PC-3 (cell line): Measurements from ENCODE around the gene SLC46A1.

Source experiments
- EZH2 ChIP-seq: fragments of 300-600 bp; sonication (generic); IDR thresholded peaks from one replicate; pipeline ENCODE4 v1.6.1; 2017; ENCODE audit warnings: antibody characterized with exemption, mild to moderate bottlenecking, low read length; ENCODE audit not compliant: unreplicated experiment
- EZH2phosphoT487 ChIP-seq: fragments of 300-600 bp; sonication (generic); IDR thresholded peaks from 2 replicates; pipeline ENCODE4 v1.6.1; 2018; ENCODE audit warnings: mild to moderate bottlenecking, antibody characterized with exemption, low read length, borderline replicate concordance
- TF ChIP-seq, protein P1 (sequence below): fragments of 300-600 bp; sonication (generic); conservative IDR thresholded peaks from 2 replicates; pipeline ENCODE4 v1.5.1; 2017; ENCODE audit warnings: antibody characterized with exemption, low read depth, mild to moderate bottlenecking, low read length

DNA sequence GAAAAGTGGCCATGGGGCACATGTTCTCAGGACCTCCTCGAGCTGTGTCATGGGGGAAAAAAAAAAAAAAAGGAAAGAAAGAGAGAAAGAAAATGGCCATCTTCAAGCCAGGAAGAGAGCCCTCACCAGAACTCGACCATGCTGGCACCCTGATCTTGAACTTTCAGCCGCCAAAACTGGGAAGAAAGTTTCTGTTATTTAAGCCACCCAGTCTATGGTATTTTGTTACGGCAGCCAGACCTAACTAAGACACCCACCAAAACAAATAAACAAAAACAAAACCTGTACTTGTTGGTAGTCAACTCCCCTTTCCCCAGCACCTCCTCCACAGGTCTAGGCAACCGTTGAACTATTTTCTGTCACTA lies 41.4 kb upstream of the SLC46A1 start:
- TF ChIP-seq, protein P1, sequence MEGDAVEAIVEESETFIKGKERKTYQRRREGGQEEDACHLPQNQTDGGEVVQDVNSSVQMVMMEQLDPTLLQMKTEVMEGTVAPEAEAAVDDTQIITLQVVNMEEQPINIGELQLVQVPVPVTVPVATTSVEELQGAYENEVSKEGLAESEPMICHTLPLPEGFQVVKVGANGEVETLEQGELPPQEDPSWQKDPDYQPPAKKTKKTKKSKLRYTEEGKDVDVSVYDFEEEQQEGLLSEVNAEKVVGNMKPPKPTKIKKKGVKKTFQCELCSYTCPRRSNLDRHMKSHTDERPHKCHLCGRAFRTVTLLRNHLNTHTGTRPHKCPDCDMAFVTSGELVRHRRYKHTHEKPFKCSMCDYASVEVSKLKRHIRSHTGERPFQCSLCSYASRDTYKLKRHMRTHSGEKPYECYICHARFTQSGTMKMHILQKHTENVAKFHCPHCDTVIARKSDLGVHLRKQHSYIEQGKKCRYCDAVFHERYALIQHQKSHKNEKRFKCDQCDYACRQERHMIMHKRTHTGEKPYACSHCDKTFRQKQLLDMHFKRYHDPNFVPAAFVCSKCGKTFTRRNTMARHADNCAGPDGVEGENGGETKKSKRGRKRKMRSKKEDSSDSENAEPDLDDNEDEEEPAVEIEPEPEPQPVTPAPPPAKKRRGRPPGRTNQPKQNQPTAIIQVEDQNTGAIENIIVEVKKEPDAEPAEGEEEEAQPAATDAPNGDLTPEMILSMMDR: no peak
- TF ChIP-seq EZH2 (no peak), EZH2phosphoT487 (no peak)
